Measurements from ENCODE around the gene ELMO1. TPM values are rescaled to one million over a fixed set of nuclear protein-coding genes. Genes with fewer than 3 reads are reported as not detected.

ELMO1 gene
- polyA plus RNA-seq, 1 donor from 2014 or later: 86.5 TPM

- Mint-ChIP-seq H3K27me3 (no peaks in the 10 kb centered on the region), H3K27ac (no peak overlapping the region), H3K9me3 (no peaks in the 10 kb centered on the region), H3K4me3 (no peak overlapping the region), H3K4me1 (peaks cover 10 to 15% (median 13%) of the 10 kb centered on the region in 3 donors), H3K36me3 (peaks cover 5% of the 10 kb centered on the region)
These were observed 491.0 kb downstream of the ELMO1 start for GRCh38 chr7:36957620-36958019.

GRCh38 chr7:36956814-36957213 is 491.9 kb downstream of the ELMO1 start:
- Mint-ChIP-seq H3K4me1 (peaks cover 10 to 21% (median 16%) of the 10 kb centered on the region in 3 donors), H3K4me3 (no peak overlapping the region), H3K27me3 (no peaks in the 10 kb centered on the region), H3K27ac (no peak overlapping the region), H3K36me3 (peaks cover 4% of the 10 kb centered on the region), H3K9me3 (no peaks in the 10 kb centered on the region)

DNA sequence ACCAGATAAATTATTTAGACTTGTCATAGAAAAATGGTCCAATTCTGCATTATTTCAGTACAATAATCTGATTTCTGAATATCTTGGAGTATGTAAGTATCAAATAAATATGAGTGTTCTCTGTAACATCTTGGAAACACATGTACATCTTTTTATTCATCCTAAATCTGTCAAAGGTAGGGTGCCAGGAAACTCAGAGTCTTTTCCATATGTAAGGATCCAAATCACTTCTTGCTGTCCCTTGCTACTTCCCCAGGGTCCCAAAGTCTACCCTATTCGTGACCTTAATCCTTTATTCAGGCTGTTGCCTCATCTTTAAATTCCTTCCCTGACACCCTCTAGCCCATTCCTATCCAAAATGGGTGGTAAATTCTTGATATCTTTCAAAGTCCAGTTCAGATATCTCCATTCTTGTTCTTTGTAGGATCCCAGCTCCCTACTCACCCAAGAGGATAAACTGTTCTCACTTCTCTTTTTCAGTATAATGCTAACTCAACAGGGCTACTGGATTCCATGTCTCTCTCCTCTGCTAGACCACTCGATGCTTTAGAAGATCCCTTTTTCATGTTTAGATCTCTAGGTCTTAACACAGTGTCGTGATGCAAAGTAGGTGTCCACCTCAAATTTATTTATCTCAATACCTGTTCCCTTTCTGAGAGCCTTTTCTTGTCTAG is 493.1 kb downstream of the ELMO1 start:
- H3K4me1 Mint-ChIP-seq: peaks cover 16 to 21% (median 17%) of the 10 kb centered on the region in 3 donors
- peaks cover 8% of the 10 kb centered on the region for H3K36me3 Mint-ChIP-seq
- no peaks in the 10 kb centered on the region for H3K27me3 Mint-ChIP-seq
- H3K4me3 Mint-ChIP-seq: no peak overlapping the region
- H3K27ac Mint-ChIP-seq: peak overlapping the region in 2 of 3 donors; percentile 17 to 26
- no peaks in the 10 kb centered on the region for H3K9me3 Mint-ChIP-seq

GRCh38 chr7:36951257-36951697 is 497.4 kb downstream of the ELMO1 start:
- H3K9me3 Mint-ChIP-seq: no peaks in the 10 kb centered on the region
- H3K4me1 Mint-ChIP-seq: peaks cover 25 to 39% (median 34%) of the 10 kb centered on the region in 3 donors
- peaks cover 16% of the 10 kb centered on the region for H3K36me3 Mint-ChIP-seq
- H3K4me3 Mint-ChIP-seq: no peak overlapping the region
- no peaks in the 10 kb centered on the region for H3K27me3 Mint-ChIP-seq
- H3K27ac Mint-ChIP-seq: peak overlapping the region in 1 of 3 donors; percentile 2

DNA sequence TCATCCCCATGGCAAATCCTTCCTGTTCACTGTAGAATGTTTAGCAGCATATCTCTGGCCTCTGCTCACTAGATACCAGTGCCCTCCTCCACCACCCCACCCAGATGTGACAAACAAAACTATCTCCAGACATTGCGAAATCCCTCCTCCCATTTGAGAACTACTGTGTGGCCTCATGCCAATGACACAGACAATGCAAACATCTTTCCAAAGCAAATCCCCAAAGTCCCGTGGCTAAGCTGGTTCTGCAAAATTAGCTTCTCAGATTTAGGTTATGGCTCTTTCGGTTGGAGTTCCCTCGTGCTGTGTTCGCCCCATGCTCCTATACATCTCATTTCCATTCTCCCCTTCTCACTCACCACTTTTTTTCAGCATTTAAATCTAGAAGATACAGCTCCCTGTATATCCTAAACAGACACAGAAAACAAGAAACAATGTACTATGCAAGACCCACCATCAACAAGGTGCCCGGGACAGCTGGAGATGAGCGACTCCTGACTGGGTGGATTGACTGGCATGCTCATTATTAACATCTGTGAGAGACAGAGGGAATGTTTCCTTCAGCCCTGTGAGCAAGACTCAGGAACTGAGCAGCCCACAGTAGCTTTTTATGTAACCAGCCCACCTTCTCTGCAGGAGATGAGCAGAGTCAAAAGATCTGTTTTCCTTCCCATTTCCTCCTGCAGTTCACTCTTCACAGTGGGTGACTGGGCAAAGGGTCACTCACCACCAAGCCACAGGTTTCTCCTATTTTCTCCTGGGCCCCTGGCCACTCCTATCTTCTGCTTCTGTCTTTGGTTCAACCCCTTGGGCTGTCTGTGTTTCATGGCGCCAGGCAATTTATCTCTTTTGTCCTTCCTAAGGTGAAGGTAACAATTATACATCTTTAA is 498.7 kb downstream of the ELMO1 start:
- peaks cover 32 to 44% (median 40%) of the 10 kb centered on the region in 3 donors for H3K4me1 Mint-ChIP-seq
- H3K4me3 Mint-ChIP-seq: no peak overlapping the region
- no peaks in the 10 kb centered on the region for H3K27me3 Mint-ChIP-seq
- peak overlapping the region in 1 of 3 donors; percentile 40 for H3K27ac Mint-ChIP-seq
- H3K9me3 Mint-ChIP-seq: no peaks in the 10 kb centered on the region
- peaks cover 14% of the 10 kb centered on the region for H3K36me3 Mint-ChIP-seq

GRCh38 chr7:36946401-36946739 is 502.3 kb downstream of the ELMO1 start:
- Mint-ChIP-seq H3K9me3 (peaks cover 0 to 6% (median 3%) of the 10 kb centered on the region in 3 donors), H3K27ac (peak overlapping the region in 1 of 3 donors; percentile 42), H3K27me3 (no peaks in the 10 kb centered on the region), H3K4me3 (no peak overlapping the region), H3K4me1 (peaks cover 55 to 65% (median 64%) of the 10 kb centered on the region in 3 donors), H3K36me3 (peaks cover 14% of the 10 kb centered on the region)

GRCh38 chr7:36945612-36946400 is 502.9 kb downstream of the ELMO1 start:
- Mint-ChIP-seq H3K4me1 (peaks cover 56 to 65% (median 60%) of the 10 kb centered on the region in 3 donors), H3K4me3 (no peak overlapping the region), H3K27ac (peak overlapping the region in 1 of 3 donors; percentile 78), H3K27me3 (no peaks in the 10 kb centered on the region), H3K9me3 (peaks cover 0 to 6% (median 4%) of the 10 kb centered on the region in 3 donors), H3K36me3 (peaks cover 13% of the 10 kb centered on the region)

GRCh38 chr7:36944838-36945237 is 503.8 kb downstream of the ELMO1 start:
- Mint-ChIP-seq H3K4me3 (peak overlapping the region in 2 of 4 donors; percentile 4 to 19), H3K27ac (peak overlapping the region in 2 of 3 donors; percentile 24 to 64), H3K4me1 (peaks cover 54 to 60% (median 55%) of the 10 kb centered on the region in 3 donors), H3K9me3 (peaks cover 0 to 13% (median 6%) of the 10 kb centered on the region in 3 donors), H3K27me3 (no peaks in the 10 kb centered on the region), H3K36me3 (peaks cover 15% of the 10 kb centered on the region)

DNA sequence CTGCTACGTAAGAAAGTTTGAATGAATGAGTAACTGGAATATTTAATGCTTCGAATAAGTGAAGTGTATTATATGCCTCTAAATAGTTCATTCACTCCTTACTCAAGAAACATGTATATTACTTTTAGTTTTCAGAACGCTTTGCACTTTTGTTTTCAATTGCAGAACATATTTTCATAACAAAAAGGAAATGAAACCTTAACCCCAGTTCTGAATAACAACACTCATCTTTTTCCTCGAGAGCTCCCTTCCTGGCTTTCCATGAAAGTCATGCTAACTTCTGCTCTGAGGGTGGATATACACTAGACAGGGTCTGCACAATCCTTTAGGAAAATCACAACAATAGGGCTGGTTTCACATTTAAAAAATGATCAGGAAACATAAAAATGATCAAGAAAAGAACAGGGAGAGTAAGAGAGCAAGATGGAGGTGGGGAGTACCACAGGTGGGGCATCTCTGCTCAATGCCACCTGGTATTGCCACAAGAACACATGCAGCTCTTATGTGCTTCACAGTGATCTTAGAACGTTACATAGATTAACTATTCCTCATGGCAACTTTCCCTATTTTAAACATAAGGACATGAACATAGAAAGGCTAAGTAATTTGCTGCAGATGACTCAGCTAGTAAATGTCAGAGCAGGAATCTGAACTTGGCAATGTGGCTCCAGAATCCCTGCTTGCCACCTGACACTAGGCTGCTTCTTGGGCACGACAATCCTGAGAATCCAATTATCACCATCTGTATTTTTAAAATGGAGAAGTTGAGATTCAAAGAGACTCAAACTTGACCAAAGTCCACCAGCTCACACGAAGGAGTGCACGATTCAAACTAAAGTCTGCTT is 504.9 kb downstream of the ELMO1 start:
- H3K36me3 Mint-ChIP-seq: peaks cover 13% of the 10 kb centered on the region
- peak overlapping the region; percentile 11 to 88 (median 58) for H3K4me3 Mint-ChIP-seq
- peaks cover 50 to 60% (median 53%) of the 10 kb centered on the region in 3 donors for H3K4me1 Mint-ChIP-seq
- peaks cover 0 to 21% (median 10%) of the 10 kb centered on the region in 3 donors for H3K9me3 Mint-ChIP-seq
- peak overlapping the region; percentile 56 to 64 (median 63) for H3K27ac Mint-ChIP-seq
- H3K27me3 Mint-ChIP-seq: no peaks in the 10 kb centered on the region

DNA sequence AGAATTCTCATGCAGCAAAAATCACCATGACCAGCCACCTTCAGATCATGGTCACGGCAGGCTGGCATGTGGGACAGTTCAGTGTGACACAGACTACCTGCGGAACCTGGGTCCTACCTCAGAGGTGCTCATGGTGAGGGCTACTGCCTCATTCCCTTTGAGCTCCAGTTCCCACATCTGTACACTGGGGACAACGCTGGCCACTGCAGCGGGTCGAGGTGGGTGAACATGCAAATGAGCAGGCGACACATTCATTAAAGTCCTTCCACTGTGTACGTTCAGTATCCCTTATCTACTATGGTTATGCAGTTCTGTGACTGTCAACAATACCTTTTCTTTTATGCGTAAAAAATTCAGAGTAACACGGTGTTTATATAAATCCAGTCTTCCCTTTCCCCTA is 505.7 kb downstream of the ELMO1 start:
- peak overlapping the region; percentile 56 to 64 (median 63) for H3K27ac Mint-ChIP-seq
- H3K36me3 Mint-ChIP-seq: peaks cover 12% of the 10 kb centered on the region
- peaks cover 0 to 27% (median 16%) of the 10 kb centered on the region in 3 donors for H3K9me3 Mint-ChIP-seq
- H3K27me3 Mint-ChIP-seq: no peaks in the 10 kb centered on the region
- peaks cover 50 to 60% (median 53%) of the 10 kb centered on the region in 3 donors for H3K4me1 Mint-ChIP-seq
- H3K4me3 Mint-ChIP-seq: peak overlapping the region; percentile 11 to 88 (median 58)

DNA sequence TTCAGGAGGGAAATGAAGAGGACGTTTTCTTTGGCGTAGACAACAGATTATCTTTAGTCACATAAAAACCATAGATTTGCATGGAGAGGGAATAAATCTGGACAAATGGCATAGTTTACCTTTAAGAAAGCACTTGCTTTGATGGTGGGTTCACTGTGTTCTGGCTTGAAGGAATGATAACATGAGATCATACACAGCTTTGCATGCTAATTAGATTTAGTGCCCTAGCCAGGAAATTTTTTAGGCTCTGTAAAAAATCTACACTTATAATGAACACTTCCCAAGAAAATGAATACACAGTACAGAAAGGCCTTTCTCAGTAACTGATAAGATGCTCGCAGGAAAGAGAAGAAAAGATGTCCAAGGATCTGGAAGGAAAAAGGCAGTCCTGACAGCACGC is 506.1 kb downstream of the ELMO1 start:
- Mint-ChIP-seq H3K4me3 (peak overlapping the region in 2 of 4 donors; percentile 2 to 56), H3K36me3 (peaks cover 9% of the 10 kb centered on the region)

GRCh38 chr7:36942025-36942424 is 506.6 kb downstream of the ELMO1 start:
- H3K27ac Mint-ChIP-seq: no peak overlapping the region
- H3K4me3 Mint-ChIP-seq: peak overlapping the region in 2 of 4 donors; percentile 2 to 56
- peaks cover 2 to 36% (median 24%) of the 10 kb centered on the region in 3 donors for H3K9me3 Mint-ChIP-seq

More for the DNA sequence above, 506.1 kb downstream of the ELMO1 start:
- Mint-ChIP-seq H3K9me3 (peaks cover 0 to 31% (median 20%) of the 10 kb centered on the region in 3 donors), H3K27ac (peak overlapping the region in 2 of 3 donors; percentile 63 to 64), H3K4me1 (peaks cover 47 to 57% (median 53%) of the 10 kb centered on the region in 3 donors), H3K27me3 (no peaks in the 10 kb centered on the region)

DNA sequence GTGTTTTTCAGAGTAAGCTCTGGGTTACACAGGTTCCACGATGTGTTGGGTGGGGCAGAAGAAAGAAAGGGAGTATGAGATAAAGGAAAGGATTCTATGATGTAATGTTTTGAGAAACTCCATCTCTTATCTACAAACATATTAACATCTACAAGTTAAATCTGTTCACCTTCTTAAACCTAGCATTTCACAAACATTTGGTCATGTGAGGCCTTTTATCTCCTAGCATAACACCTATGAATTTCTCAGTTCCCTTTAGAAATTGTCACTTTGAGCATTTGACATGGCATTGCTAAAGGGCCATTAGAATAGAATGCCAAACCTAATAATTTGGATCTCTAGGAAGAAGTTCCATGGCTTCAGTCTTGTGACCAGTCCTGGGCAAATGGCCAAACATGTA is 507.3 kb downstream of the ELMO1 start:
- peaks cover 17% of the 10 kb centered on the region for H3K36me3 Mint-ChIP-seq
- peaks cover 5 to 37% (median 25%) of the 10 kb centered on the region in 3 donors for H3K9me3 Mint-ChIP-seq
- H3K27ac Mint-ChIP-seq: no peak overlapping the region
- no peaks in the 10 kb centered on the region for H3K27me3 Mint-ChIP-seq
- H3K4me3 Mint-ChIP-seq: no peak overlapping the region
- H3K4me1 Mint-ChIP-seq: peaks cover 37 to 47% (median 45%) of the 10 kb centered on the region in 3 donors

More at GRCh38 chr7:36942025-36942424, 506.6 kb downstream of the ELMO1 start:
- peaks cover 42 to 51% (median 50%) of the 10 kb centered on the region in 3 donors for H3K4me1 Mint-ChIP-seq
- peaks cover 10% of the 10 kb centered on the region for H3K36me3 Mint-ChIP-seq
- H3K27me3 Mint-ChIP-seq: no peaks in the 10 kb centered on the region

All from IgD-negative memory B cell (primary cell).